GM21390 (cell line): Measurements from ENCODE around the gene TAF4B.
"Not testable (repeated sequence)": the region's sequence is repeated elsewhere in the genome, so short reads cannot be mapped to it uniquely, and the experiment has no call there.

ENCODE experiments used
- ATAC-seq: cut with Tn5 transposase; IDR thresholded peaks from one replicate; pipeline ENCODE4 v1.9.1; 2021; ENCODE audit not compliant: unreplicated experiment

Gene TAF4B

GRCh38 chr18:26237363-26237762 lies 11.1 kb downstream of the TAF4B start:
- not testable (repeated sequence) for ATAC-seq

- ATAC-seq: not testable (repeated sequence)
These were observed 12.5 kb downstream of the TAF4B start for GRCh38 chr18:26238718-26239117.

- ATAC-seq: not testable (repeated sequence)
These were observed 16.1 kb downstream of the TAF4B start for GRCh38 chr18:26242392-26242791.

GRCh38 chr18:26245434-26245833 lies 19.2 kb downstream of the TAF4B start:
- ATAC-seq: not testable (repeated sequence)

GRCh38 chr18:26252411-26252810 lies 26.2 kb downstream of the TAF4B start:
- ATAC-seq: no peak

GRCh38 chr18:26254808-26255207 lies 28.6 kb downstream of the TAF4B start:
- peak; percentile 44 for ATAC-seq

- ATAC-seq: no peak
These were observed 29.7 kb downstream of the TAF4B start for GRCh38 chr18:26255695-26256622.

- ATAC-seq: no peak
These were observed 32.5 kb downstream of the TAF4B start for GRCh38 chr18:26258711-26259110.

- ATAC-seq: not testable (repeated sequence)
These were observed 33.2 kb downstream of the TAF4B start for GRCh38 chr18:26259416-26259815.

- ATAC-seq: no peak
These were observed 35.9 kb downstream of the TAF4B start for GRCh38 chr18:26262156-26262555.

- no peak for ATAC-seq
These were observed 41.2 kb downstream of the TAF4B start for GRCh38 chr18:26267357-26267930.

- no peak for ATAC-seq
These were observed 42.2 kb downstream of the TAF4B start for GRCh38 chr18:26268454-26268853.

GRCh38 chr18:26271917-26272549 lies 45.8 kb downstream of the TAF4B start:
- no peak for ATAC-seq

- no peak for ATAC-seq
These were observed 51.1 kb downstream of the TAF4B start for GRCh38 chr18:26277374-26277773.

- ATAC-seq: no peak
These were observed 53.2 kb downstream of the TAF4B start for GRCh38 chr18:26279428-26279827.

GRCh38 chr18:26286008-26286407 lies 59.8 kb downstream of the TAF4B start:
- ATAC-seq: no peak

GRCh38 chr18:26287644-26288043 lies 61.4 kb downstream of the TAF4B start:
- no peak for ATAC-seq

- no peak for ATAC-seq
These were observed 64.1 kb downstream of the TAF4B start for GRCh38 chr18:26290385-26290784.

GRCh38 chr18:26293982-26294381 lies 67.7 kb downstream of the TAF4B start:
- ATAC-seq: no peak

- no peak for ATAC-seq
These were observed 71.9 kb downstream of the TAF4B start for GRCh38 chr18:26298107-26298506.

GRCh38 chr18:26301681-26302080 lies 75.4 kb downstream of the TAF4B start:
- no peak for ATAC-seq

GRCh38 chr18:26303222-26303621 lies 77.0 kb downstream of the TAF4B start:
- not testable (repeated sequence) for ATAC-seq
